Mammary epithelial cell (primary cell): ENCODE results near the gene CXCR3.

Experiments
- EZH2 ChIP-seq: IDR thresholded peaks from 2 replicates; pipeline ENCODE4 v1.6.1; 2012; ENCODE audit warnings: low read length, inconsistent platforms, borderline replicate concordance
- TF ChIP-seq, protein P1 (sequence below), 2 donors: IDR thresholded peaks in 1 of 2; conservative IDR thresholded peaks in 1 of 2; 2 replicates each; pipeline ENCODE4 v1.5.1; 2011 to 2012; ENCODE audit warnings: inconsistent platforms in 2 of 2, low read length in 2 of 2, mild to moderate bottlenecking in 2 of 2, control low read depth in 1 of 2, low read depth in 1 of 2; ENCODE audit not compliant: insufficient read depth in 1 of 2; ENCODE audit errors: extremely low read depth in 1 of 2

DNA sequence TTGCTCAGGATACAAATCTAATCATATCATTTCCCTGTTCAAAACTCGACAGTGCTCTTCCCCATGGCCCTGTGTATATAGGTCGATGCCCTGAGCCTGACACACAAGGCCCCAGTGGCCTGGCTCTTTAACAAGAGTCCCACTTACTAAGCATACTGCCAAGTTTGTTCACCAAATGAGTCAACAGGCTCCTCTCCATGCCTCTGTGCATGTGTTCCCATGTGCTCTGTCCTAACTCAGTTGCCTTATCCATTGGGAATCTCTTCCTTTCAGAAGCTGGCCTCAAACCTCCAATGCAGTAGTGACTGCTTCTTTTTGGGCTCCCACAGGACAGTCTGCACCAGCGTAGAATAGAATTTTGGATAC, 18.9 kb upstream of the CXCR3 start:
- TF ChIP-seq, protein P1, sequence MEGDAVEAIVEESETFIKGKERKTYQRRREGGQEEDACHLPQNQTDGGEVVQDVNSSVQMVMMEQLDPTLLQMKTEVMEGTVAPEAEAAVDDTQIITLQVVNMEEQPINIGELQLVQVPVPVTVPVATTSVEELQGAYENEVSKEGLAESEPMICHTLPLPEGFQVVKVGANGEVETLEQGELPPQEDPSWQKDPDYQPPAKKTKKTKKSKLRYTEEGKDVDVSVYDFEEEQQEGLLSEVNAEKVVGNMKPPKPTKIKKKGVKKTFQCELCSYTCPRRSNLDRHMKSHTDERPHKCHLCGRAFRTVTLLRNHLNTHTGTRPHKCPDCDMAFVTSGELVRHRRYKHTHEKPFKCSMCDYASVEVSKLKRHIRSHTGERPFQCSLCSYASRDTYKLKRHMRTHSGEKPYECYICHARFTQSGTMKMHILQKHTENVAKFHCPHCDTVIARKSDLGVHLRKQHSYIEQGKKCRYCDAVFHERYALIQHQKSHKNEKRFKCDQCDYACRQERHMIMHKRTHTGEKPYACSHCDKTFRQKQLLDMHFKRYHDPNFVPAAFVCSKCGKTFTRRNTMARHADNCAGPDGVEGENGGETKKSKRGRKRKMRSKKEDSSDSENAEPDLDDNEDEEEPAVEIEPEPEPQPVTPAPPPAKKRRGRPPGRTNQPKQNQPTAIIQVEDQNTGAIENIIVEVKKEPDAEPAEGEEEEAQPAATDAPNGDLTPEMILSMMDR (conservative IDR thresholded peaks at IDR 0.05 in 1 of 2, IDR thresholded peaks at IDR 0.05 in 1 of 2; ENCODE audit: extremely low read depth in 1 of 2, insufficient read depth in 1 of 2, low read depth in 1 of 2, low read length in 2 of 2): no peak
- TF ChIP-seq EZH2: no peak
